ENCODE results near the gene ZNRD2. TPM values are rescaled to one million over a fixed set of nuclear protein-coding genes. Genes with fewer than 3 reads are reported as not detected.

ZNRD2 gene
- total RNA-seq, 1 experiment from 2014 or later = 77.3 TPM

DNA sequence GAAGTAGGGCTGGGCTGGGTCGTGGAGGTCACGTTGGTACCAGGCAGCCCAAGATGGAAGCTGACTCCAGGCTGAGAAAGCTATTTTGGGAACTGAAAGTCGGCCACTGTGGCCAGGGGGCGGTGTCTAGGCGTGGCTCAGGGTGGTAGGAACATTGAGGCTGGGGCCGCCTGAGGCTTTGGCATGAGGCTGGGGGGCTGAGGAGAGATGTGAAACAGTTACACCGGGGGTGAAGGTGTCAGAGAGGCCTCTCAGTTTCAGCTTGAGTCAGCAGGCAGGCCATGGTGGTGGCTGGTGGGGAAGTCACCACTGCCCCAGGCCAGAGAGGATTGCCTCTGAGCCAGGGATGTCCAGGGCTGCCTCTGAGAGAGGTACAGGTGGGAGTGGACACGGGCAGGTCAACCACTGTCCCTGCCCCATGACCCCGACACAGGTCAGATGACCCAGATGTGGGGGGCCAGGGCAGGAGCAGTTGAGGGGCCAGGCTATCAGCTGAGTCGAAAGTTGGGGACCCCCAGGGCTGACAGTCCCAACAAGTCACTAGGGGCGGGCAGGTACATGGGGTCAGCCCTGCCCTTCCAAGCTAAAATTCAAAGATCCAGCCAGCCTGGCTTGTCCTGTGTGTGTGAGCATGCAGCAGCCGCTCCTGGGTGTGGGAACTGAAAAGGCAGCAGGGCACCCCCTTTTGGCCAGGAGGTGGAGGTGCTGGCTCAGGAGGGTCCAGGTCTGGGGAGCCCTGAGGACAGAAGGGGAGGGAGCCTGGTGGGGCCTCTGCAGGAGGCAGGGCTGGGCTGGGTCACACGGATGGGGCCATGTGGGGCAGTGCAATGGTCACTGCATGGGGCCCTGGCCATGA lies 18.1 kb downstream of the ZNRD2 start:
- peak; percentile 62 for DNase-seq (ENCODE audit: low read depth)

DNA sequence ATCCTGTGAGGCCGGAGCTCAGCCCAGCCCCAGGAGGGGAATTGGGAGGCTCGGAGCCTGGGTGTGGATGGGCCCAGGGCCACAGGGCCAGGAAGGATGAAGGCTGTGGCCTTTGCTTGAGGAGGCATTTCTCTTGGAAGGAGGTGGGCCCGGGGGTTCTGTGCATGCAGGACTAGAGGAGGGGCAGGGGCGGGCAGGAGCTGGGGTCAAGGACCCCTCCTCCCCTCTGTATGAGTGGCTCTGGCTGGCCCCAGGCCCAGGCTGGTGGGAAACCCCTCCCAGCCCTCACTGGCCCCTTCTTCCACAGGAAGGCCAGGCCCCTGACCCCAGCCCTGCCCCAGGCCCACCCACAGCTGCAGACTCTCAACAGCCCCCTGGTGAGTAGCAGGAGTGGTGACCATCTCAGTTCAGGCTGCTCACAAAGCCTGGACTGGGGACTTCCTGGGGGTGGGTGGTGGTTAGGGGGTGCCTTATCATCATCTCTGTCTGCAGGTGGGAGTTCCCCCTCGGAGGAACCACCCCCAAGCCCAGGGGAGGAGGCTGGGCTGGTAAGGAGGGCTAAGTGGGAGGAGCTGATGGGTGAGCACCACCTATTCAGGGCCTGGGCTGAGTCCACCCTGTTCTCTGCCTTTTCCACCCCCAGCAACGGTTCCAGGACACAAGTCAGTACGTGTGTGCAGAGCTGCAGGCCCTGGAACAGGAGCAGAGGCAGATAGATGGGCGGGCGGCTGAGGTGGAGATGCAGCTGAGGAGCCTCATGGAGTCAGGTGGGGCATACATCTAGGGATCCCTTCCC lies 19.4 kb downstream of the ZNRD2 start:
- peak; percentile 5 for DNase-seq (ENCODE audit: low read depth)

DNA sequence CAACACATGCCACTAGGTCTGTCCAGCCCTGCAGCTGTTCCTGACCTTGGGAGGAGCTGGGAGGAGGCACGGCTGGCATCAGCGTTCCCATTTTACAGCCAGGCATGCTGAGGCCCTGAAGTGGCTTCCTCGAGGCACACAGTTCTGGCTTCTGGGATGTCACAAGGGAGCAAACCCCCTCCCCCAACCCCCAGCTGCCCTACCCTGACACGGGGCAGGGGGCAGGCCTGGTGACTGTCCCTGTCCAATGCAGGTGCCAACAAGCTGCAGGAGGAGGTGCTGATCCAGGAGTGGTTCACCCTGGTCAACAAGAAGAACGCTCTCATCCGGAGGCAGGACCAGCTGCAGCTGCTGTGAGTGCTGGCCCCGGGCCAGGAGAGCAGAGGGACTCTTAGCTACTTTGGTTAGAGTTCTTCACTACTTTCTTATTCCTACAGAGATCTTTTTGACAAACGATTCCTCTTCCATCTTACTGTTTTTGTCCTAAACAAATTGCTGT lies 20.0 kb downstream of the ZNRD2 start:
- peak; percentile 7 for DNase-seq (ENCODE audit: low read depth)

DNA sequence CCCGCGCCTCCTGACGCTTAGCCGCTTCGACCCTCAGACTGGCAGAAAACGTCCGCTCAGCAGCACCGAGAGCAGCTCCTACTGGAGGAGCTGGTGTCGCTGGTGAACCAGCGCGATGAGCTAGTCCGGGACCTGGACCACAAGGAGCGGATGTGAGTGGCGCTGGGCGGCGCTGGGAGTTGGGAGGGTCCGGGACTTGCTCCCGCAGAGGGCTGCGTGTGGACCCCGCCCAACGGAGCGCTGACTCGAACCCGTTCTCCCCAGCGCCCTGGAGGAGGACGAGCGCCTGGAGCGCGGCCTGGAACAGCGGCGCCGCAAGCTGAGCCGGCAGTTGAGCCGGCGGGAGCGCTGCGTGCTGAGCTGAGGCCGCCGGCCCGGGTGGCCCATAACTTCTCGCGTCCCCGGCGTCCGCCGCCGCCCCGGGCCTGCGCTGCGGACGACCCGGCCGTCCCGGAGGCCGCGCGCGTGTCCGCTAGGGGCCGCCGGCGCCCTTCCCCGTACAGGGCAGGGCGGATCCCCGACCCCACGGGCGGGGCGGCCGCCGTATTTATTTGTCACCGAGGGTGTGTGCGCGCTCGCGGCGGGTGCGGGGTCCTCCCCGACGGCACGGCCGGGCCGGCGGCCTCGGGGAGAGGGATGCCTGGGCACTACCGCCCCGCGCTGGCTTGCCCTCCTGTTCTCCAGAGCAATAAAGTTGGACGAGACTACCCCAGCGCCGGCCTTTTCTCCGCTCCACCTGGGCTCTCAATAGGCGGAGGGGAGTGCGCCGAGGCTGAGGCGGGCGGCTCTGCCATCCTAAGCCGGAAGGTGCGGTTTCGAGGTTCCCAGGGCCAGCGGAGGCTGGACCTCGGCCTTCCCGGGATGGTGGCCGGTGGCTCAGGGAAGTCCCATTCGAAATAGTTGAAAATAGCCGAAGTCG lies 21.9 kb downstream of the ZNRD2 start:
- peak; percentile 2 for DNase-seq (ENCODE audit: low read depth)

DNA sequence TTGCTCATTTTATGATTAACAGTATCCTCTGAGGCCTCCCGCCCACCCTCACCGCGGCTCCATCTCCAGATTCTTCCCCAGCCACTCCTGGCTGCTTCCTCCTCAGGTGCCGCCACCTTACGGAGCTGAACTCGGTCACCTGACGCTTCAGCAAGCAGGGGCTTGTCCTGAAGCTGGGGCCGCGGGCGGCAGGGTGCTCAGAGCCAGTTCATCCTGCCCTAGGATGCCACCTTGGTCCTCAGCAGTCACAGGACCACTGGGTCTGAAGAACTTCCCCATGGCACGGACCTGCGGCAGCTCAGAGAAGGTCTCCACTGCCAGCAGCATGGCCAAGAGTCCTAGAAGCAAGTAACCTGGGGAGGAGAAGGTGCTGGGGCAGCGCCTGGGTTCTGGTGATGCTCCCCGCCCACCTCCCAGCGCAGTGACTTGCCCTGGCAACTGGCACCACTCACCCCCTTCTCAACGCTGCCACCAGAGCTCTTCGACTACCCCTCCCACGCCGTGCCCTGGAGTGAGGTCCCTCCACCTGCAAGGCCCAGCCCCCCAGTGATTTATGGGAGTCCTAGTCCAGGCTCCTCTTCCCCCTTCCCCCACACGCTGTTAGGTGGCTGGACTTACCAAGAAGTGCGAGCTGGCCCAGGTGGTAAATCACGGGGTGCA lies 22.7 kb downstream of the ZNRD2 start:
- no peak for DNase-seq (ENCODE audit: low read depth)

DNA sequence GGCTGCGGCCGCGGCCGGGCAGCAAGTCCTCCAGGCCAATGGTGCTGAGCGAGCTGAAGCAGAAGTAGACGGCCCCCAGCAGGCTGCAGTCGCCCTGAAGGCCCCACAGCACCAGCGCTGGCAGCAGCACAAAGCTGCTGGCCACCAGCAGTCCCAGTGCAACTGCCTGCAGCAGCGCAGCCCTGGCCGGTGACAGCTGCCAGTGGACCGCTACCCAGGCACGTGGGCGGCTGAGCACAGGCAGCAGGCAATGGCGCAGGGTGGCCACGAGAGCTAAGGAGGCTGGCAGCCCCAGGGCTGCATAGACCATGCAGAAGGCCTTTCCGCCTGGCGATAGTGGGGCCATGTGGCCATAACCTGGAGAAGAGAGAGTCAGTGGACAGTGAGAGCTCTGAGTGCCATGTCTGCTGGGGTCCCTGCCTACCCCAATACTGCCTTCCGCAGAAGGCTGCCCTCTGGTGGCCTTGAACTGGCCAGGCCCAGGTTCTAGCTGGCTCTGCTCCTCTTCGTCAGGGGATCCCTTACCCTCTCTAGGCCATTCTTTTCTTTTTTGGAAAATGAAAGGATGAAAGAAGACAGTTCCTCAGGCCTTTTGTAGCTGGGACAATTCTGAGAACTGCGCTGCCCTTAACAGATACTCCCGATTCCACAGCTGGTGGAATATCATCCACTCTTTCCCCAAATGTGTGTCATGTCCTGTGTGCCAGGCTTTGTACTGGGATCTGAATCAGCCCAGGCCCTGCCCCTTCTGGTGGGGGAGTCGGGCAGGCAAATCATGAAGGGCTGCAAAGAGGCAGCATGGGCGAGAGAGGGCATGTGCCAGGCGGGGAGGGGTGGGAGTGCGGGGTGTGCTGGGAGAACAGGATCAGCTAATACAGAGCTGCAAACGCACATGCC lies 23.5 kb downstream of the ZNRD2 start:
- peak; percentile 46 for DNase-seq (ENCODE audit: low read depth)

DNA sequence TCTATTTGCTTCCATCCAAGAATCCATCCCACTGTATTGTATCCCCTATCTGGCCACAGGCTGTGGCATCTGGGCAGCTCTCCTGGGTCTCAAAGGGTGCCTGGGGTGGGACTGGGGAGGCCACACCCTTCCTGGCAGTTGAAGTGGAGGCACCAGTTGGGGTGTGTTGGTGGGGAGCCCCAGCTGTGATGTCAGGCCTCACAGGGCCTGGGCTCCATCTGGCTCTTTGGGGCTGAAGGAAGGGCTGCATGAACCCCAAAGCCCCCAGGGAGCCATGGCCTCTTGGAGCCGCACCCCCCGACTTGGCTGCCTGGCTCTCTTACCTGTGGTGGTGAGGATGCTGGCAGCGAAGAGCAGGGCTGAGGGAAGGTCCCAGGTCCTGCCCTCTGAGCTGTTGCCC lies 24.9 kb downstream of the ZNRD2 start:
- DNase-seq (ENCODE audit: low read depth) = no peak

DNA sequence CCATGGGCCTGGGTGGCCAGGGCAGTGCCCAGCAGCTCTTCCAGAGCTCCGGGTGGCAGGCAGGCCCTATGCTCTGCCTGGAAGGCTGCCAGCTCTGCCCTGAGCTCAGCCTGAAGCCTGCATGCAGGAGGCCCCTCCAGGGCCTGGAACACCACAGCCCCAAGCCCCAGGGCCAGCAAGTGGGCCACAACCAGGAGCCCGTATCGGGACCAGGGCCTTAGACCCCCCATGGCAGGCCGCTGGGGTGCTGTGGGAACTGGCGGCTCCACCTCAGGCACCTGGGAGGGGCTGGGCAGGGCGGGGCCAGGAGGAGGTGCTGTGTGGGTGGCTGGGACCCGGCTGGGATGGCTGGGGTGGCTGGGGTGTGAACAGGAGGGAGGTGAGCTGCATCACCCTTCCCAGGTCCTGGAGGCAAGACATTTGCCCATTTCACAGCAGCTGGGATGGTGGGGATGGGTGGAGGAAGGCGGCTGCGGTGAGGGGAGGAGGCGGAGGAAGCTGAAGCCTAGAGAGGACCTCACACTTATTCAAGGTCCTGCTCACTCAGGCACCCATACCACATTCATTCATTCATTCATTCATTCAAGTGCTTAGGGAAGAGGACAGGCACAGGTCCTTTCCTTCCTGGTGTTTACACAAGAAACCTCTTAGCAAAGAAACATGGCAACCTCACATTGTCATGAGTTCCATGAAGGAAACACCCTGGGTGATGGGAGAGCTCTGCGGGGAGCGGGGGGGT lies 25.4 kb downstream of the ZNRD2 start, which contains the start of gene KCNK7:
TSS of gene KCNK7 (minus strand) at position 258 of the 739 bp plus-strand sequence. CDS start at position 230, 28 bp downstream.
- peak; percentile 36 for DNase-seq (ENCODE audit: low read depth)

DNA sequence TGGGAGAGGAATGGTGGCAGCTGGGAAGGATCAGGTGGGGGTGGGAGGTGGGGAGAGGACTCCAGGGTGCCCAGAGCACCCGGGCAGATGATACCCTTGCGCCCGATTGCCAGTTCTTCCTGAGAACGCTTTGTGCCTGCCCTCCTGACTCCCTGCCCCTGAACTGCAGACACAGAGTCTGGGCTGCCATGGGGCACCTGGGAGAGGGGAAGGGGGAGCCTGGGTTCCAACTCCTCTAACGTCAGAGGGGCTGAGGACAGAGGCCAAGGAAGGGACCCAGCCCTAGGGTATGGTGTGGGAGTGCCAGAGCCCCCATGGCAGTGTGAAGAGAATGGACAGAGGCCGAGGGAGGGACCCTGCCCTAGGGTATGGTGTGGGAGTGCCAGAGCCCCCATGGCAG lies 26.2 kb downstream of the ZNRD2 start:
- no peak for DNase-seq (ENCODE audit: low read depth)

DNA sequence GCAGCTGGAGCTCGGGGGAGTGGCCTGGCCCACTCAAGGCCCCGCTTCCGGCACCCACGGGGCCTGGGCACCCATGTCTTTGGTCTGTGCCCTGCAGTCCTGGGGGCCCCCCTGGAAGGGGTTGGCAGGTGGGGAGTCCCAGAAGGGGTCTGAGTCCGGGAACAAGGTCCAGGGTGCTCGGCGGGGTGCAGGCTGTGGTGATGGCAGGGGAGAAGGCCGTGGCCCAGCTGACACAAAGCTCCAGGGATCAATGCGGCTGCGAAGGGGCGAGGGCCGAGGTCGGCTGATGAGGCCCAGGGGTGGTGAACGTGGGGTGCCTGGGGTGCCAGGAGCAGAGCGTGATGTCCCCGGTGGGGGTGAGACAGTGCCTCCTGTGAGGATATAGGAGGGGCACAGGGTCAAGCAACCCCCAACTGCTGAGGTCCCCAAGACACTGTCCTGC lies 28.0 kb downstream of the ZNRD2 start:
- DNase-seq (ENCODE audit: low read depth) = no peak

DNA sequence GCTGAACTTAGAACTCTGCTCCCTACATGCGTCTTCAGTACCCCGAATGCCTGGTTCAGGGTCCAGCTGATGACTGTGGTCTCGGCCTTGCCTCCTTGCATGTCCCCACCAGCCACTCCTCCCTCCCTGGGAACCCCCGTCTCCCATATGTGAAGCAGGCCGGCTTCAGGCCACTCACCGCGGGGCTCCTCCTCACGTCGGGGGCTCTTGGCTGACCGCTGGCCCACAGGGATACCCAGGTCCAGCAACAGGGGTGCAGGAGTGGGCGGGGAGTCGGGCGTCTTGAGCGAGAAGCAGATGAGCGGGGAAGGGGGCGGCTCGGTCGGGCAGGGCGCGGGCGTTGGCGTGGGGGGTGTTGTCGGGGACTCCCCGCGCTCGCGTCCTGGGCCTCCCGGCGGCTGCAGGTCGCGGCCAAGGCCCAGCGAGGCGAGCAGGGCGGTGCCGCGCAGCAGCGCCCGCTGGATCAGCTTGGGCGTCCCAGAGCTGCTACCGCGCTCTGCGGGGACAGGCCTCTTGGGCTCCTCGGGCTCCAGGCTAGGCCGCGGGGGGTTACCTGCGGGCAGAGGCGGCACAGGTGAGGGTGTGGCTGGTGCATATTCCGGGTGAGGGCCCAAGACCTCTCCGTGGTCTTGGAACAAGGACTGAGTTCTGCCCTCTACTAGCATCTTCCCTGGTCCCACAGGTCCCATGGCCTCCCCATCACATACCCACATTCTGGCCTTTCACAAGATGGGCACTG lies 29.1 kb downstream of the ZNRD2 start:
- DNase-seq (ENCODE audit: low read depth) = no peak

DNA sequence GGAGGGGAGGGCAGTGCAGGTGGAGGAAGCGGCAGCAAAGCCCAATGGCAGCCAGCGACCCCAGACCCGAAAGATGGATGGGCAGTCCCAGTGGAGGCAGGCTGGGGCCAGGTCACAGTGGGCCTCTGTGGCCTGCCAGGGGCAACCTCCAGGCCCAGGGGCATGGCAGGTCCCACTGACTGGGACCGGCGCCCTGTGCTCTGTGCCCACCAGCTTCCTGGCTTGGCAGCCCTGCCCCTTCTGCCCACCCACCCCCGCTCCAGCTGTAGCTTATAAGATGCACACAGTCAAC lies 29.6 kb downstream of the ZNRD2 start:
- DNase-seq (ENCODE audit: low read depth) = no peak

DNA sequence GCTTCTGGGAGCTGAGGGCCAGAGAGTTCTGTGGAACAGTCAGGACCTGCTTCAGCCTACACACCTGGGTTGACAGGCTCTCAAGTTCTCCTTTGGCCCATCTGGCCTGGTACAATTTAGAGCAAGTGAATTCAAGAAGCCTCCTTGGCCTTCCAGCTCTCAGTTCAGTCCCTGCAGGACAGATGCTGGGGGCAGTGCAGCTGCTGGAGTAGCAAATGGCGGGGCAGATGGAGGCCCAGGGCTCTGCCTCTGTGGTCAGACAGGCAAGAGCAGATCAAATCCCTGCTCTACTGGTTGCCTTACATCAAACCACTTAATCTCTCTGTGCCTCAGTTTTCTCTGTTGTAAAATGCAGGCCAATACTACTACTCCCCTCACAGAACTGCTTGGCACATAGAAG lies 34.0 kb downstream of the ZNRD2 start:
- DNase-seq (ENCODE audit: low read depth) = no peak

DNA sequence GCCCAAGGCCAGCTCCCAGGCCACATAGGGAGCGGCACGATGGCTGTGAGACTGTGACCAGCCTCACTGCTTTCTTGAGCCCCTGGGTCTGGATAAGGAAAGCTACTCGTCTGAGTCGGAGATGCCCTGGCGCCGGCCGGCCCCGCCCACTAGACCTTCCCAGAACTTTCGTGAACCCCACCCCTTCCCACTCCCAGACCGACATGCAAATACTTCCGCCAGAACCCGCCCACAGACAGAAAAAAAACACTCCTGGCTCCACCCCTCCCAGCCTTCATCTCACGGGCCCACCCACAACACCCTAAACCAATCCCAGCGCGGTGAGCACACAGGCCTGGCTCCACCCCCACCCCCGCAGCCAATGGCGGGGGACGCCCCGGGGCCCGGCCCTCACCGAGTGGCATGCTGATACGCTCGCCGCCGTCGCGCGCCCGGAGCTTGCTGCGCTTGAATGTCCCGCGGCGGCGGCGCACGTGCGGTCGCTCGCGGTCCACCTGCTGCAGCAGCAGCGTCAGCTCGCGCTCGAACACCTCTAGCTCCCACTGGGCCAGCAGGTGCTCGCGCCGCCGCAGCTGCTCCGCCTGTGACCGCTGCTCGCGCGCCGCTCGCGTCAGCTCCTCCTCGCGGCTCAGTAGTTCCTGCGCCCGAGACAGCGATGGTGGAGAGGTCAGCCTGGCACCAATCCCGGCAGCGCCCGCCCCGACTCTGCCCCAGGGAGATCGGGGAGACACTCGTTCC lies 36.8 kb downstream of the ZNRD2 start:
- DNase-seq (ENCODE audit: low read depth) = no peak

DNA sequence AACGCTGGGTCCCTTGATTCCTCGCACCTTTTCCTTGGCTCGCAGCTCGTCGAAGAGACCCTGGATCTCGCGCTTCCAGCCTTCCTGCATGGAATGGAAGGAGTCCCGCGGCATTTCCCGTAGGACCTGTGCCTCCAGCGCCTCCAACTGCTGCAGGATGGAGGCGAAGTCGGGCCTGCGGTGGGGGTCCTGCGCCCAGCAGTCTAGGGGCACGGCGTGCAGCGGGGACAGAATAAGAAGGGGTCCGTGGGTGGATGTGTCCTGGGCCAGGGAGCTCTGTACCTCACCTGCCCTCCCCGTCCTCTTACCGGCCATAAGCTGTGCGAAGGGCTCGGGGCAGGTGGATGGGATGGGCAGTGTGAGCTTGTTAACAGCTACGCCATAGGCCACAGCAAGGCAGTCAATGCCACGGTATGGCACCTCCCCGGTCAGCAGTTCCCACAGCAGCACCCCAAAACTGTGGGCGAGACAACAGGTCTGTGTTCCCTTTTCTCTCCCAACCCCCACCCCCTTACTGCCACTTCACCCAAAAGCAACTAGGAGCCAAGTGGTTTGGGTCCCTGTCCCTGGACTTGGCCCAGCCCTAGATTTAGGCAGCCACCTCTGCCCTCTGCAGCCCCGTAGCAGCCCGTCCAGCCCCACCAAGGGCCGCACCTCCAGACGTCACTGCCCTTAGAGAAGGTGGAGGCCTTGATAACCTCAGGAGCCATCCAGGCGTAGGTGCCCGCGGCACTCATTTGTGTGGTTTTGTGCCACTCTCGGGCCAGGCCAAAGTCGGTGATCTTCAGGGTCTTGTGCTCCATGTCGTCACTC lies 37.5 kb downstream of the ZNRD2 start:
- DNase-seq (ENCODE audit: low read depth) = no peak

DNA sequence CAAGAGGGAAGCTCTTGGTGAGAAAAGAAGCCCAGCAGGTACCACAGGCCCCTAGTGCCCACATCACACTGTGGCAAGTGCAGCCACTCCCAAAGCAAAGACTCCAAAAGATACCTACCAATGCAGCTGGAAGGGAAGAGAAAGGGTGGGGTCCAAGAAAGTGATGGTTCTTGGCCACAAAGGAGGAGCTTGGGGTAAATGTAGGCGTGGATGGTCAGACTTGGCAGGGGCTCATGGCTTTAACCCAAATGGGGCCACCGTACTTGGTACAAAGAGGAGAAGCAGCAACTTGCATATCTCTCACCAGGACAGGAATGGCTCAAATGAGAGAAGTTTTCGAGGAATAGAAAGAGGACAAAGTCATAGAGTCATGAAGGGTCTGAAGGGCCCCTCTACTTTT lies 39.0 kb downstream of the ZNRD2 start:
- DNase-seq (ENCODE audit: low read depth) = no peak

DNA sequence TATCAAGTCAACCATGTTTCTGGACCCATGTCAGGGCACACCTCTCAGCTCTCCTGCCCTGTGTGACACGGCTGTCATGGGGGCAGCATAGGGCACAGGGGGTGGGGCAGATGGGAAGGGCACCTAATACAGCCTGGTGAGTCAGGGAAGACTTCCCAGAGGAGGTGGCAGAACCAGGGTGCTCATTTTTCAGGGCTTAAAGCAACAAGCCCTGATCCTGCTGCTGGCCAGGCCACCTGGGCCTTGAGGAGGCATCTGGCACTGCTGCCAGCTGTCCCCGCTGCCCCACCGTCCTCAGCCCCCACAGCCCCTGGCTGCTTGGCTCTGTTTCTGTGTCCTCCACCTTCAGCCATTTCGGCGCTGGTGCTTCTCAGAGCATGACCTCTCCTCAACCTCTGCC lies 39.4 kb downstream of the ZNRD2 start:
- DNase-seq (ENCODE audit: low read depth) = no peak
